Upper lobe of left lung (tissue), 4 donors: Measurements from ENCODE around the gene OR8D2.

Source experiments
- CTCF ChIP-seq, 6 experiments: fragments of 450-650 bp in 4 of 6; fragments of 200-600 bp in 2 of 6; sonication (generic) in 2 of 6; IDR thresholded peaks; one replicate each; pipeline ENCODE4 v1.5.1; 2016 to 2019; ENCODE audit warnings: antibody characterized with exemption in 6 of 6
- POLR2AphosphoS5 ChIP-seq, 2 donors: sonication (generic); formaldehyde crosslinking; IDR thresholded peaks; one replicate each; pipeline ENCODE4 v1.5.1; 2017; ENCODE audit warnings: antibody characterized with exemption in 2 of 2

GRCh38 chr11:124297921-124298320, 22.1 kb downstream of the OR8D2 start:
- no peak for TF ChIP-seq POLR2AphosphoS5 (IDR thresholded peaks at IDR 0.05)
- no peak for TF ChIP-seq CTCF (IDR thresholded peaks at IDR 0.05)
